Hematopoietic multipotent progenitor cell (in vitro differentiated cells): Measurements from ENCODE around the gene RELCH. TPM values are rescaled to one million over a fixed set of nuclear protein-coding genes. Genes with fewer than 3 reads are reported as not detected.
A peak's percentile ranks its signal among the peaks of the same experiment; 100 is the strongest.

Experiments
- DNase-seq, 3 donors: peaks; one replicate each; pipeline ENCODE4 v3.0.0-alpha.2; 2011 to 2015; ENCODE audit warnings: low read depth in 2 of 3, low spot score in 2 of 3
- total RNA-seq: library from RNA; depleted of rRNA; stranded (reverse); fragments of >200 nt; gene quantifications from one replicate; pipeline ENCODE4 v1.2.3, GENCODE V29; 2012

Gene RELCH
- total RNA-seq, 1 donor, result 29.9 TPM

GRCh38 chr18:62318228-62319180 lies 131.4 kb downstream of the RELCH start:
- DNase-seq, result no peak

GRCh38 chr18:62321201-62321600 lies 134.1 kb downstream of the RELCH start:
- peak in 2 of 3 donors; percentile 42 for DNase-seq

GRCh38 chr18:62323483-62324180 lies 136.6 kb downstream of the RELCH start:
- DNase-seq, result no peak

- DNase-seq, result peak in 1 of 3 donors; percentile 62
These were observed 137.2 kb downstream of the RELCH start for GRCh38 chr18:62324181-62324828.

- DNase-seq, result peak in 2 of 3 donors; percentile 54 to 61
These were observed 138.1 kb downstream of the RELCH start, which contains the start of gene TNFRSF11A for GRCh38 chr18:62324917-62325805. TNFRSF11A (plus strand) TSS chr18:62325310; CDS start chr18:62325353, 43 bp downstream.

GRCh38 chr18:62325806-62326645 lies 139.0 kb downstream of the RELCH start:
- DNase-seq, result peak in 1 of 3 donors; percentile 32

- no peak for DNase-seq
These were observed 139.7 kb downstream of the RELCH start for GRCh38 chr18:62326646-62327348.

- DNase-seq, result no peak
These were observed 140.9 kb downstream of the RELCH start for GRCh38 chr18:62327977-62328376.

GRCh38 chr18:62328586-62329525 lies 141.8 kb downstream of the RELCH start:
- no peak for DNase-seq

GRCh38 chr18:62329691-62330454 lies 142.8 kb downstream of the RELCH start:
- peak in 1 of 3 donors; percentile 51 for DNase-seq

GRCh38 chr18:62330650-62331049 lies 143.6 kb downstream of the RELCH start:
- no peak for DNase-seq

- DNase-seq, result no peak
These were observed 144.7 kb downstream of the RELCH start for GRCh38 chr18:62331581-62332356.

- peak in 1 of 3 donors; percentile 34 for DNase-seq
These were observed 145.4 kb downstream of the RELCH start for GRCh38 chr18:62332431-62332830.

- no peak for DNase-seq
These were observed 146.1 kb downstream of the RELCH start for GRCh38 chr18:62332964-62333695.

- DNase-seq, result no peak
These were observed 147.1 kb downstream of the RELCH start for GRCh38 chr18:62334120-62334519.
